GM12878 (cell line): ENCODE results near the gene COPS6. TPM values are rescaled to one million over a fixed set of nuclear protein-coding genes. Genes with fewer than 3 reads are reported as not detected.
A peak's percentile ranks its signal among the peaks of the same experiment; 100 is the strongest.

ENCODE experiments used
- ATAC-seq: fragments of 200-7000 bp; cut with Tn5 transposase; 3 replicates; pipeline ENCODE4 v1.9.1; 2020; ENCODE audit warnings: mild to moderate bottlenecking, moderate library complexity
- BruUV-seq: library from RNA; stranded (reverse); fragments of 400-500 nt; replicated peaks from 2 replicates; lab custom pipeline; 2021; lab: Mats Ljungman, UMichigan
- CTCF ChIA-PET: fragments of 300-600 bp; sonication (Branson Sonifier 250); formaldehyde crosslinking; extraction: SDS; loops from one replicate; lab custom pipeline; 2021; ENCODE audit warnings: inconsistent platforms; lab: Yijun Ruan, JAX
- POLR2A ChIA-PET: fragments of 350-600 bp; formaldehyde crosslinking; extraction: SDS; loops from one replicate; lab custom pipeline; 2021; ENCODE audit warnings: inconsistent platforms; lab: Charles Lee
- RAD21 ChIA-PET: fragments of 300-600 bp; sonication (Branson Sonifier 250); formaldehyde crosslinking; loops from one replicate; lab custom pipeline; 2023; ENCODE audit warnings: antibody characterized with exemption; ENCODE audit not compliant: unreplicated experiment; lab: Charles Lee
- SMC1A ChIA-PET: fragments of 300-600 bp; sonication (Branson Sonifier 250); formaldehyde crosslinking; loops from one replicate; lab custom pipeline; 2023; ENCODE audit not compliant: unreplicated experiment, uncharacterized antibody; lab: Charles Lee
- DNase-seq: peaks from one replicate; pipeline ENCODE4 v3.0.0-alpha.2; 2011; ENCODE audit warnings: low read depth, low spot score
- FAIRE-seq: peaks from 3 replicates; lab custom pipeline; 2011; peaks lifted over from hg19 to GRCh38; lab: Jason Lieb, UNC
- H2AFZ ChIP-seq: 2 replicates; pipeline ENCODE4 v1.6.0; 2011; ENCODE audit warnings: low read depth, low read length, control low read depth; ENCODE audit not compliant: control insufficient read depth
- H3K27ac ChIP-seq: 2 replicates; pipeline ENCODE4 v1.5.1; 2011; ENCODE audit warnings: control low read depth; ENCODE audit not compliant: control insufficient read depth, insufficient read depth
- H3K27me3 ChIP-seq, 2 experiments: replicated peaks in 1 of 2; 2 replicates each; pipeline versions ENCODE4 v1.6.0 to v1.6.1; 2011; ENCODE audit warnings: low read length in 1 of 2; ENCODE audit not compliant: control insufficient read depth in 2 of 2, insufficient read depth in 2 of 2
- H3K36me3 ChIP-seq, 2 experiments: 2 replicates each; pipeline ENCODE4 v1.5.1; 2011; ENCODE audit warnings: low read length in 1 of 2; ENCODE audit not compliant: control insufficient read depth in 2 of 2, insufficient read depth in 2 of 2
- H3K4me1 ChIP-seq: 2 replicates; pipeline ENCODE4 v1.6.1; 2011; ENCODE audit warnings: mild to moderate bottlenecking, low read length, moderate library complexity, mixed read lengths; ENCODE audit not compliant: control insufficient read depth, insufficient read depth
- H3K4me2 ChIP-seq: 2 replicates; pipeline ENCODE4 v1.6.0; 2011; ENCODE audit warnings: control low read depth; ENCODE audit not compliant: control insufficient read depth, insufficient read depth
- H3K4me3 ChIP-seq: fragments of 200-600 bp; sonication (generic); 2 replicates; pipeline ENCODE4 v1.5.1; 2016
- H3K79me2 ChIP-seq: 2 replicates; pipeline ENCODE4 v1.6.0; 2011; ENCODE audit warnings: low read length; ENCODE audit not compliant: control insufficient read depth, insufficient read depth
- H3K9ac ChIP-seq: 2 replicates; pipeline ENCODE4 v1.8.0; 2011; ENCODE audit warnings: low read length, control low read depth, mixed read lengths; ENCODE audit not compliant: control insufficient read depth, insufficient read depth
- H3K9me3 ChIP-seq: replicated peaks from 3 replicates; pipeline ENCODE4 v1.5.1; 2011; ENCODE audit warnings: mild to moderate bottlenecking, low read length; ENCODE audit not compliant: control insufficient read depth, insufficient read depth
- H4K20me1 ChIP-seq: 2 replicates; pipeline ENCODE4 v1.6.0; 2011; ENCODE audit not compliant: control insufficient read depth, insufficient read depth
- YBX1 ChIP-seq: fragments of 450-650 bp; IDR thresholded peaks from 2 replicates; pipeline ENCODE4 v1.6.1; 2016; ENCODE audit warnings: antibody characterized with exemption
- ZNF274 ChIP-seq: IDR thresholded peaks from one replicate; pipeline ENCODE4 v1.8.0; 2011; ENCODE audit not compliant: insufficient read length, insufficient read depth
- WGBS: methylation state at CpG from one replicate; pipeline ENCODE4 v1.1.6; 2016; ENCODE audit warnings: low lambda C conversion rate; ENCODE audit not compliant: insufficient replicate concordance, insufficient coverage; ENCODE audit errors: missing lambda C conversion rate; 5-methylcytosine and 5-hydroxymethylcytosine counted together
- in situ Hi-C: fragments of 300-500 bp; cut with MboI; formaldehyde crosslinking; loops from 9 replicates; pipeline ENCODE4 v1.14.3; 2018; ENCODE audit warnings: mixed read lengths
- intact Hi-C: fragments of 100-400 bp; cut with micrococcal nuclease; formaldehyde crosslinking; loops from one replicate; pipeline ENCODE4 v1.14.2; 2022; ENCODE audit not compliant: unreplicated experiment
- polyA plus RNA-seq, 11 experiments: library from polyadenylated mRNA; depleted of rRNA in 4 of 11; unstranded in 6 of 11; stranded (reverse) in 5 of 11; fragments of >200 nt; fragmentation: Nextera tagmentation in 4 of 11; fragmentation: Illumina TruSeq in 1 of 11; extraction: Ambion mirVana in 4 of 11; extraction: Trizol in 1 of 11; gene quantifications; 1 replicate in 1 of 11; 2 replicates in 10 of 11; pipeline versions ENCODE4 v1.2.1 to v1.2.3, GENCODE V29; 2011 to 2016; ENCODE audit warnings: inconsistent platforms in 2 of 11, missing spikeins in 2 of 11, low read depth in 1 of 11
- total RNA-seq, 4 experiments: library from RNA; depleted of rRNA in 3 of 4; stranded (reverse); fragments of >200 nt in 3 of 4; fragmentation: Illumina TruSeq in 1 of 4; extraction: Trizol in 1 of 4; gene quantifications; 2 replicates each; pipeline versions ENCODE4 v1.2.1 to v1.2.3, GENCODE V29; 2013 to 2021
- TF ChIP-seq, protein P1 (sequence below): fragments of 450-650 bp; conservative IDR thresholded peaks from 2 replicates; pipeline ENCODE4 v1.6.1; 2017; ENCODE audit warnings: mild to moderate bottlenecking, moderate library complexity
- TF ChIP-seq, protein P2 (sequence below): IDR thresholded peaks from 2 replicates; pipeline ENCODE4 v1.6.1; 2012; ENCODE audit warnings: improper control_type of control experiment, low read depth, low read length; ENCODE audit not compliant: insufficient replicate concordance
- TF ChIP-seq, protein P3 (sequence below): fragments of 450-650 bp; formaldehyde crosslinking; IDR thresholded peaks from 2 replicates; pipeline ENCODE4 v1.4.0; 2022; ENCODE audit warnings: mild to moderate bottlenecking, moderate library complexity

Gene COPS6
- total and polyA plus RNA-seq, 10 of the 15 experiments (the other 5 are each of a cell fraction or from before 2014, with no cell fraction given): 28.5 to 182 (median 81.5) TPM

DNA sequence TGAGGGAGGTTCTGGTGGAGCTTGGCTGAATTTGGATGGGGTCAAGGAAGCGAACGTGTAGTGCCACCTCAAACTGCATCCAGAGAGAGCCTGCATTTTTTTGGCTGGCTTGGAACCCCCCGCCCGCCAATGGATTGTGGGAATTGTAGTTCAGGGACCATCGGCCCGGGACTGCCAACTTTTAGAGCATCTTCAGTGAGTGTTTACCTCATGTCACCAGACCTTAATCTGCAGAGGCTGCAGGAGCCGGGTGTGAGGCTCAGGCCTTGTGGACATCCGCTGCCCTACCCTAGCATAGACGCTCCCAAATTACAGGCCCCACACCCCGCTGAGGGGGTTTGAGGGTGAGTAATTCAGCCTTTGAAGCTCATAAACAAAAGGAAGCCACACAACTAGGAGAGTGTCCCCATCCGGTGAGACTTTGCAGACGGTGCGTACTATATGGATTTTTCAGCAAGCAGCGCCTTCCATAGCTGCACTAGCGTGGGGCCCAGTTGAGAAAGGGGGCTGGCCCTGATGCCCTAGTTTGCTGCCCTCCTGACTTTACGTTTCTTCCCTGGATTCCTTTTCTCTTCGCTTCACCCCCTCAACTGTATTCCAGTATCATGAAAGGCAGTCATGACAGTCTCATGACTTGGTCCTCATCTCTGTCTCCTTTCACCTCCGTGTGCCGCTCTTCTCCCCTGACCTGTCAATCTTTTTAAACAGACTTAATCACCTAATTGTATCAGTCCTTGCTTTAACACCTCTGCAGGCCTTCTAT is 31.4 kb downstream of the COPS6 start (continued):
- TF ChIP-seq, protein P1, sequence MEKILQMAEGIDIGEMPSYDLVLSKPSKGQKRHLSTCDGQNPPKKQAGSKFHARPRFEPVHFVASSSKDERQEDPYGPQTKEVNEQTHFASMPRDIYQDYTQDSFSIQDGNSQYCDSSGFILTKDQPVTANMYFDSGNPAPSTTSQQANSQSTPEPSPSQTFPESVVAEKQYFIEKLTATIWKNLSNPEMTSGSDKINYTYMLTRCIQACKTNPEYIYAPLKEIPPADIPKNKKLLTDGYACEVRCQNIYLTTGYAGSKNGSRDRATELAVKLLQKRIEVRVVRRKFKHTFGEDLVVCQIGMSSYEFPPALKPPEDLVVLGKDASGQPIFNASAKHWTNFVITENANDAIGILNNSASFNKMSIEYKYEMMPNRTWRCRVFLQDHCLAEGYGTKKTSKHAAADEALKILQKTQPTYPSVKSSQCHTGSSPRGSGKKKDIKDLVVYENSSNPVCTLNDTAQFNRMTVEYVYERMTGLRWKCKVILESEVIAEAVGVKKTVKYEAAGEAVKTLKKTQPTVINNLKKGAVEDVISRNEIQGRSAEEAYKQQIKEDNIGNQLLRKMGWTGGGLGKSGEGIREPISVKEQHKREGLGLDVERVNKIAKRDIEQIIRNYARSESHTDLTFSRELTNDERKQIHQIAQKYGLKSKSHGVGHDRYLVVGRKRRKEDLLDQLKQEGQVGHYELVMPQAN: peak; percentile 19; the same call in 1 of the 2 replicates

DNA sequence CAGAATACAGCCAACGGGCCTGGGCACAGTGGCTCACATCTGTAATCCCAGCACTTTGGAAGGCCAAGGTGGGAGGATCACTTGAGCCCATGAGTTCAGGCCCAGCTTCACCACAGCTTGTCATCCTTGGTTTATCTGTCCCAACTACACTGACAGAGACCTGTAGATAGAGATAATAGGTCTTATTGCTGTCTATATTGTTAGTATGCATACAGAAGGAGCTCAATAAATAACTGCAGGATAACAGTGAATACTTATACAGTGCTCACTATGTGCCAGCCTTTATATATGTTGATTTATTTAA is 31.9 kb downstream of the COPS6 start:
- Histone ChIP-seq H4K20me1 (no peaks in the 10 kb centered on the region), H3K4me1 (peaks cover 12% of the 10 kb centered on the region), H3K4me3 (peak overlapping the region; percentile 82), H3K9ac (no peak overlapping the region), H3K9me3 (no peaks in the 10 kb centered on the region), H3K27me3 (no peaks in the 10 kb centered on the region), H3K36me3 (no peaks in the 10 kb centered on the region; a peak in 1 of 4 replicates), H3K27ac (no peak overlapping the region), H3K4me2 (peak overlapping the region; percentile 64), H2AFZ (no peak overlapping the region), H3K79me2 (peaks cover 10% of the 10 kb centered on the region)
- BruUV-seq: no TSS peak
- DNase-seq: no peak
- intact Hi-C loops (no loop called here), in situ Hi-C loops (no loop called here)
- WGBS: 0% methylated on average over 1 of the region's 1 CpG
- ChIA-PET RAD21 (interaction anchor here (0.8 to 1.2 kb wide), 2 partner anchors 12 to 38 kb away, joined by 3 read pairs; no protein-coding TSS in a partner anchor), CTCF (interaction anchor here (0.6 to 1.8 kb wide), 4 partner anchors 12 to 124 kb away, joined by 3 to 4 read pairs (median 4); partner anchors contain the start of gene AP4M1), SMC1A (interaction anchor here (1.4 to 1.6 kb wide), 3 partner anchors 9 to 207 kb away, joined by 3 to 4 read pairs (median 4); no protein-coding TSS in a partner anchor), POLR2A (interaction anchor here (0.6 to 1.6 kb wide), 4 partner anchors 9 to 61 kb away, joined by 3 to 5 read pairs (median 4); no protein-coding TSS in a partner anchor)
- no peak for FAIRE-seq
- ATAC-seq: no peak
- TF ChIP-seq, protein P2, sequence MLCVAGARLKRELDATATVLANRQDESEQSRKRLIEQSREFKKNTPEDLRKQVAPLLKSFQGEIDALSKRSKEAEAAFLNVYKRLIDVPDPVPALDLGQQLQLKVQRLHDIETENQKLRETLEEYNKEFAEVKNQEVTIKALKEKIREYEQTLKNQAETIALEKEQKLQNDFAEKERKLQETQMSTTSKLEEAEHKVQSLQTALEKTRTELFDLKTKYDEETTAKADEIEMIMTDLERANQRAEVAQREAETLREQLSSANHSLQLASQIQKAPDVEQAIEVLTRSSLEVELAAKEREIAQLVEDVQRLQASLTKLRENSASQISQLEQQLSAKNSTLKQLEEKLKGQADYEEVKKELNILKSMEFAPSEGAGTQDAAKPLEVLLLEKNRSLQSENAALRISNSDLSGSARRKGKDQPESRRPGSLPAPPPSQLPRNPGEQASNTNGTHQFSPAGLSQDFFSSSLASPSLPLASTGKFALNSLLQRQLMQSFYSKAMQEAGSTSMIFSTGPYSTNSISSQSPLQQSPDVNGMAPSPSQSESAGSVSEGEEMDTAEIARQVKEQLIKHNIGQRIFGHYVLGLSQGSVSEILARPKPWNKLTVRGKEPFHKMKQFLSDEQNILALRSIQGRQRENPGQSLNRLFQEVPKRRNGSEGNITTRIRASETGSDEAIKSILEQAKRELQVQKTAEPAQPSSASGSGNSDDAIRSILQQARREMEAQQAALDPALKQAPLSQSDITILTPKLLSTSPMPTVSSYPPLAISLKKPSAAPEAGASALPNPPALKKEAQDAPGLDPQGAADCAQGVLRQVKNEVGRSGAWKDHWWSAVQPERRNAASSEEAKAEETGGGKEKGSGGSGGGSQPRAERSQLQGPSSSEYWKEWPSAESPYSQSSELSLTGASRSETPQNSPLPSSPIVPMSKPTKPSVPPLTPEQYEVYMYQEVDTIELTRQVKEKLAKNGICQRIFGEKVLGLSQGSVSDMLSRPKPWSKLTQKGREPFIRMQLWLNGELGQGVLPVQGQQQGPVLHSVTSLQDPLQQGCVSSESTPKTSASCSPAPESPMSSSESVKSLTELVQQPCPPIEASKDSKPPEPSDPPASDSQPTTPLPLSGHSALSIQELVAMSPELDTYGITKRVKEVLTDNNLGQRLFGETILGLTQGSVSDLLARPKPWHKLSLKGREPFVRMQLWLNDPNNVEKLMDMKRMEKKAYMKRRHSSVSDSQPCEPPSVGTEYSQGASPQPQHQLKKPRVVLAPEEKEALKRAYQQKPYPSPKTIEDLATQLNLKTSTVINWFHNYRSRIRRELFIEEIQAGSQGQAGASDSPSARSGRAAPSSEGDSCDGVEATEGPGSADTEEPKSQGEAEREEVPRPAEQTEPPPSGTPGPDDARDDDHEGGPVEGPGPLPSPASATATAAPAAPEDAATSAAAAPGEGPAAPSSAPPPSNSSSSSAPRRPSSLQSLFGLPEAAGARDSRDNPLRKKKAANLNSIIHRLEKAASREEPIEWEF: no peak
- no peak for TF ChIP-seq YBX1
- TF ChIP-seq, protein P3, sequence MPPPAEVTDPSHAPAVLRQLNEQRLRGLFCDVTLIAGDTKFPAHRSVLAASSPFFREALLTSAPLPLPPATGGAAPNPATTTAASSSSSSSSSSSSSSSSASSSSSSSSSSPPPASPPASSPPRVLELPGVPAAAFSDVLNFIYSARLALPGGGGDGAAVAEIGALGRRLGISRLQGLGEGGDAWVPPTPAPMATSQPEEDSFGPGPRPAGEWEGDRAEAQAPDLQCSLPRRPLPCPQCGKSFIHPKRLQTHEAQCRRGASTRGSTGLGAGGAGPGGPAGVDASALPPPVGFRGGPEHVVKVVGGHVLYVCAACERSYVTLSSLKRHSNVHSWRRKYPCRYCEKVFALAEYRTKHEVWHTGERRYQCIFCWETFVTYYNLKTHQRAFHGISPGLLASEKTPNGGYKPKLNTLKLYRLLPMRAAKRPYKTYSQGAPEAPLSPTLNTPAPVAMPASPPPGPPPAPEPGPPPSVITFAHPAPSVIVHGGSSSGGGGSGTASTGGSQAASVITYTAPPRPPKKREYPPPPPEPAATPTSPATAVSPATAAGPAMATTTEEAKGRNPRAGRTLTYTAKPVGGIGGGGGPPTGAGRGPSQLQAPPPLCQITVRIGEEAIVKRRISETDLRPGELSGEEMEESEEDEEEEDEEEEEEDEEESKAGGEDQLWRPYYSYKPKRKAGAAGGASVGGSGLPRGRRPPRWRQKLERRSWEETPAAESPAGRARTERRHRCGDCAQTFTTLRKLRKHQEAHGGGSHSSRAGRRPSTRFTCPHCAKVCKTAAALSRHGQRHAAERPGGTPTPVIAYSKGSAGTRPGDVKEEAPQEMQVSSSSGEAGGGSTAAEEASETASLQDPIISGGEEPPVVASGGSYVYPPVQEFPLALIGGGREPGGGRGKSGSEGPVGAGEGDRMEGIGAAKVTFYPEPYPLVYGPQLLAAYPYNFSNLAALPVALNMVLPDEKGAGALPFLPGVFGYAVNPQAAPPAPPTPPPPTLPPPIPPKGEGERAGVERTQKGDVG (CRISPR knock-in tag): no peak
- no peak for TF ChIP-seq ZNF274
